CD4-positive, alpha-beta T cell treated with Interleukin-21 for 1 hour (primary cell): ENCODE results near the gene KNSTRN.
A peak's percentile ranks its signal among the peaks of the same experiment; 100 is the strongest.

Source experiments
- DNase-seq: peaks from one replicate; pipeline ENCODE4 v3.0.0-alpha.2; 2020

The KNSTRN gene

GRCh38 chr15:40405501-40406381, 23.2 kb downstream of the KNSTRN start, which contains the start of gene IVD:
Gene IVD (plus strand): TSS chr15:40405795. CDS start chr15:40405828, 33 bp downstream.
- DNase-seq, result peak; percentile 89

GRCh38 chr15:40407330-40407990, 24.9 kb downstream of the KNSTRN start:
- DNase-seq, result no peak

- DNase-seq, result no peak
Measured at GRCh38 chr15:40409366-40409765, 26.8 kb downstream of the KNSTRN start.

- no peak for DNase-seq
Measured at GRCh38 chr15:40410476-40410875, 28.0 kb downstream of the KNSTRN start.

- DNase-seq, result no peak
Measured at GRCh38 chr15:40412095-40412759, 29.7 kb downstream of the KNSTRN start.

- DNase-seq, result no peak
Measured at GRCh38 chr15:40413036-40413435, 30.5 kb downstream of the KNSTRN start.

GRCh38 chr15:40414816-40415215, 32.3 kb downstream of the KNSTRN start:
- DNase-seq, result no peak

- no peak for DNase-seq
Measured at GRCh38 chr15:40415226-40415625, 32.7 kb downstream of the KNSTRN start.

GRCh38 chr15:40416056-40416455, 33.5 kb downstream of the KNSTRN start:
- DNase-seq, result no peak

GRCh38 chr15:40418126-40418525, 35.6 kb downstream of the KNSTRN start:
- no peak for DNase-seq

GRCh38 chr15:40420071-40420713, 37.7 kb downstream of the KNSTRN start:
- no peak for DNase-seq

GRCh38 chr15:40420793-40421192, 38.3 kb downstream of the KNSTRN start:
- DNase-seq, result no peak

- DNase-seq, result peak; percentile 78
Measured at GRCh38 chr15:40421246-40422157, 39.0 kb downstream of the KNSTRN start.

GRCh38 chr15:40424483-40425115, 42.1 kb downstream of the KNSTRN start:
- no peak for DNase-seq

- DNase-seq, result no peak
Measured at GRCh38 chr15:40425681-40426080, 43.2 kb downstream of the KNSTRN start.

GRCh38 chr15:40427188-40427587, 44.7 kb downstream of the KNSTRN start:
- DNase-seq, result no peak

GRCh38 chr15:40428185-40428584, 45.7 kb downstream of the KNSTRN start:
- DNase-seq, result no peak

- DNase-seq, result no peak
Measured at GRCh38 chr15:40429068-40429710, 46.7 kb downstream of the KNSTRN start.

GRCh38 chr15:40430271-40430805, 47.8 kb downstream of the KNSTRN start:
- DNase-seq, result no peak

GRCh38 chr15:40435023-40435709, 52.6 kb downstream of the KNSTRN start:
- no peak for DNase-seq
